ENCODE data around the gene FAM170B.

FAM170B gene

DNA sequence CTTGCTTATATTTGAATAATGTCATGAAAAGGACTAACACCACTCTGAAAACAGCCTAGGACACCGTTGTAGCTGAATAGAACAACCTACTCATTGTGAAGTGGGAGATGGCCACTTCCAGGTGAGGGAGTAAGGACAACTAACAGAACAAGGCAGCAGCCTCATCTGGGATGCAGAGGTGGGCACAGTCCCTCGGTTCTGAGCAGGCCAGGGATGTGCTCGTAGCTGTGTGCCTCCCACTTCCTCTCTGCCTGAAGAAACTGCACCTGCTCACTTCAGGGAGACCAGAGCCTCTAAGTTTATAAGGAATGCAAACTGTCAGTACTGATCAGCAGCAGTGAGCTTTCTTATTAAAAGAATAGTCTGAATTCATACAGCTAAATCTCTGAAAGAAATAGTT lies 21.0 kb downstream of the FAM170B start (continued):
- TF ChIP-seq, protein P1, sequence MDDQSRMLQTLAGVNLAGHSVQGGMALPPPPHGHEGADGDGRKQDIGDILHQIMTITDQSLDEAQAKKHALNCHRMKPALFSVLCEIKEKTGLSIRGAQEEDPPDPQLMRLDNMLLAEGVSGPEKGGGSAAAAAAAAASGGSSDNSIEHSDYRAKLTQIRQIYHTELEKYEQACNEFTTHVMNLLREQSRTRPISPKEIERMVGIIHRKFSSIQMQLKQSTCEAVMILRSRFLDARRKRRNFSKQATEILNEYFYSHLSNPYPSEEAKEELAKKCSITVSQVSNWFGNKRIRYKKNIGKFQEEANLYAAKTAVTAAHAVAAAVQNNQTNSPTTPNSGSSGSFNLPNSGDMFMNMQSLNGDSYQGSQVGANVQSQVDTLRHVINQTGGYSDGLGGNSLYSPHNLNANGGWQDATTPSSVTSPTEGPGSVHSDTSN (CRISPR knock-in tag; IDR thresholded peaks at IDR 0.05), result no peak
- TF ChIP-seq, protein P2, sequence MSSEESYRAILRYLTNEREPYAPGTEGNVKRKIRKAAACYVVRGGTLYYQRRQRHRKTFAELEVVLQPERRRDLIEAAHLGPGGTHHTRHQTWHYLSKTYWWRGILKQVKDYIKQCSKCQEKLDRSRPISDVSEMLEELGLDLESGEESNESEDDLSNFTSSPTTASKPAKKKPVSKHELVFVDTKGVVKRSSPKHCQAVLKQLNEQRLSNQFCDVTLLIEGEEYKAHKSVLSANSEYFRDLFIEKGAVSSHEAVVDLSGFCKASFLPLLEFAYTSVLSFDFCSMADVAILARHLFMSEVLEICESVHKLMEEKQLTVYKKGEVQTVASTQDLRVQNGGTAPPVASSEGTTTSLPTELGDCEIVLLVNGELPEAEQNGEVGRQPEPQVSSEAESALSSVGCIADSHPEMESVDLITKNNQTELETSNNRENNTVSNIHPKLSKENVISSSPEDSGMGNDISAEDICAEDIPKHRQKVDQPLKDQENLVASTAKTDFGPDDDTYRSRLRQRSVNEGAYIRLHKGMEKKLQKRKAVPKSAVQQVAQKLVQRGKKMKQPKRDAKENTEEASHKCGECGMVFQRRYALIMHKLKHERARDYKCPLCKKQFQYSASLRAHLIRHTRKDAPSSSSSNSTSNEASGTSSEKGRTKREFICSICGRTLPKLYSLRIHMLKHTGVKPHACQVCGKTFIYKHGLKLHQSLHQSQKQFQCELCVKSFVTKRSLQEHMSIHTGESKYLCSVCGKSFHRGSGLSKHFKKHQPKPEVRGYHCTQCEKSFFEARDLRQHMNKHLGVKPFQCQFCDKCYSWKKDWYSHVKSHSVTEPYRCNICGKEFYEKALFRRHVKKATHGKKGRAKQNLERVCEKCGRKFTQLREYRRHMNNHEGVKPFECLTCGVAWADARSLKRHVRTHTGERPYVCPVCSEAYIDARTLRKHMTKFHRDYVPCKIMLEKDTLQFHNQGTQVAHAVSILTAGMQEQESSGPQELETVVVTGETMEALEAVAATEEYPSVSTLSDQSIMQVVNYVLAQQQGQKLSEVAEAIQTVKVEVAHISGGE (tag by site-specific recombination; conservative IDR thresholded peaks at IDR 0.05; ENCODE audit: low read depth), result no peak
- TF ChIP-seq ZNF274 (IDR thresholded peaks at IDR 0.05; ENCODE audit: low read length) (no peak), ZNF274 (tag by site-specific recombination; IDR thresholded peaks at IDR 0.05; ENCODE audit: borderline replicate concordance) (no peak), ZNF140 (tag by site-specific recombination; IDR thresholded peaks at IDR 0.05) (no peak), SP7 (tag by site-specific recombination; IDR thresholded peaks at IDR 0.05) (no peak)
- TF ChIP-seq, protein P3, sequence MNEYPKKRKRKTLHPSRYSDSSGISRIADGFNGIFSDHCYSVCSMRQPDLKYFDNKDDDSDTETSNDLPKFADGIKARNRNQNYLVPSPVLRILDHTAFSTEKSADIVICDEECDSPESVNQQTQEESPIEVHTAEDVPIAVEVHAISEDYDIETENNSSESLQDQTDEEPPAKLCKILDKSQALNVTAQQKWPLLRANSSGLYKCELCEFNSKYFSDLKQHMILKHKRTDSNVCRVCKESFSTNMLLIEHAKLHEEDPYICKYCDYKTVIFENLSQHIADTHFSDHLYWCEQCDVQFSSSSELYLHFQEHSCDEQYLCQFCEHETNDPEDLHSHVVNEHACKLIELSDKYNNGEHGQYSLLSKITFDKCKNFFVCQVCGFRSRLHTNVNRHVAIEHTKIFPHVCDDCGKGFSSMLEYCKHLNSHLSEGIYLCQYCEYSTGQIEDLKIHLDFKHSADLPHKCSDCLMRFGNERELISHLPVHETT (tag by site-specific recombination; IDR thresholded peaks at IDR 0.05), result no peak

DNA sequence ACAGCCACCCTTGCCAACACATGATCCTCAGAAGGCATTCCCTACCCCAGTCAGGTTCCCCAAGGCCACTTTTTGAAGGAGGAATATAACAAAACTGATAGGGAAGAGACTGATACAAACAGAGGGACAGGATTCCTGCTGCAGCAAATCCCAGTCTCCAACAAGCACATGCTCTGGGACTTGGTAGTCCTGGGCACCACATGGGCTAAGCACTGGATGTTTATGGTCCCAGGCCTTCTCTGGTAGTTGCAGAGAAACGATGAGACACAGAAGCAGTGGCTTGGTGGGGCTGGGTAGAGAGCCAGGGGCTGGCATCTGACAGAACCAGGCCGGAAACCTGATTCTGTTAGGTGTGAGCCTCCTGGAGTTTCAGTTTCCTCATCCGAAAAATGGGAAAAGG lies 21.7 kb downstream of the FAM170B start:
- no peaks in the 10 kb centered on the region for H3K9me3 ChIP-seq (ENCODE audit: control insufficient read depth, insufficient read depth, low read depth, low read length)
- POLR2A ChIA-PET, result no interaction called here
- no peaks in the 10 kb centered on the region; the same call in 1 of the 2 replicates for H3K4me1 ChIP-seq (ENCODE audit: control insufficient read depth, insufficient read depth, low read length)
- CTCF ChIA-PET, result no interaction called here
- no peak overlapping the region for H3K27ac ChIP-seq (ENCODE audit: extremely low read depth, low read depth, low read length)
- no peak overlapping the region for H3K4me3 ChIP-seq (ENCODE audit: low read depth, low read length)
- peaks cover 0 to 6% of the 10 kb centered on the region in 2 experiments; a peak in 1 of 3 replicates for H3K36me3 ChIP-seq (ENCODE audit: control insufficient read depth in 2 of 2, insufficient read depth in 1 of 2, low read length in 2 of 2)
- no peak for TF ChIP-seq ZNF133 (tag by site-specific recombination; IDR thresholded peaks at IDR 0.05)
- TF ChIP-seq ZNF792 (tag by site-specific recombination; IDR thresholded peaks at IDR 0.05), result no peak
- TF ChIP-seq ZNF785 (tag by site-specific recombination; IDR thresholded peaks at IDR 0.05), result no peak
- TF ChIP-seq, protein P3 (tag by site-specific recombination; IDR thresholded peaks at IDR 0.05), result no peak
- TF ChIP-seq, protein P4, sequence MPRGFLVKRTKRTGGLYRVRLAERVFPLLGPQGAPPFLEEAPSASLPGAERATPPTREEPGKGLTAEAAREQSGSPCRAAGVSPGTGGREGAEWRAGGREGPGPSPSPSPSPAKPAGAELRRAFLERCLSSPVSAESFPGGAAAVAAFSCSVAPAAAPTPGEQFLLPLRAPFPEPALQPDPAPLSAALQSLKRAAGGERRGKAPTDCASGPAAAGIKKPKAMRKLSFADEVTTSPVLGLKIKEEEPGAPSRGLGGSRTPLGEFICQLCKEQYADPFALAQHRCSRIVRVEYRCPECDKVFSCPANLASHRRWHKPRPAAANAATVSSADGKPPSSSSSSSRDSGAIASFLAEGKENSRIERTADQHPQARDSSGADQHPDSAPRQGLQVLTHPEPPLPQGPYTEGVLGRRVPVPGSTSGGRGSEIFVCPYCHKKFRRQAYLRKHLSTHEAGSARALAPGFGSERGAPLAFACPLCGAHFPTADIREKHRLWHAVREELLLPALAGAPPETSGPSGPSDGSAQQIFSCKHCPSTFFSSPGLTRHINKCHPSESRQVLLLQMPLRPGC (tag by site-specific recombination; IDR thresholded peaks at IDR 0.05), result no peak
- no peak for TF ChIP-seq ZNF292 (tag by site-specific recombination; IDR thresholded peaks at IDR 0.05; ENCODE audit: borderline replicate concordance, low read depth)
- no peak for TF ChIP-seq ZNF610 (tag by site-specific recombination; IDR thresholded peaks at IDR 0.05; ENCODE audit: borderline replicate concordance)
- no peak for TF ChIP-seq MZF1 (tag by site-specific recombination; IDR thresholded peaks at IDR 0.05; ENCODE audit: borderline replicate concordance)
- no peak for TF ChIP-seq ZNF394 (tag by site-specific recombination; IDR thresholded peaks at IDR 0.05; ENCODE audit: borderline replicate concordance)
- TF ChIP-seq, protein P5, sequence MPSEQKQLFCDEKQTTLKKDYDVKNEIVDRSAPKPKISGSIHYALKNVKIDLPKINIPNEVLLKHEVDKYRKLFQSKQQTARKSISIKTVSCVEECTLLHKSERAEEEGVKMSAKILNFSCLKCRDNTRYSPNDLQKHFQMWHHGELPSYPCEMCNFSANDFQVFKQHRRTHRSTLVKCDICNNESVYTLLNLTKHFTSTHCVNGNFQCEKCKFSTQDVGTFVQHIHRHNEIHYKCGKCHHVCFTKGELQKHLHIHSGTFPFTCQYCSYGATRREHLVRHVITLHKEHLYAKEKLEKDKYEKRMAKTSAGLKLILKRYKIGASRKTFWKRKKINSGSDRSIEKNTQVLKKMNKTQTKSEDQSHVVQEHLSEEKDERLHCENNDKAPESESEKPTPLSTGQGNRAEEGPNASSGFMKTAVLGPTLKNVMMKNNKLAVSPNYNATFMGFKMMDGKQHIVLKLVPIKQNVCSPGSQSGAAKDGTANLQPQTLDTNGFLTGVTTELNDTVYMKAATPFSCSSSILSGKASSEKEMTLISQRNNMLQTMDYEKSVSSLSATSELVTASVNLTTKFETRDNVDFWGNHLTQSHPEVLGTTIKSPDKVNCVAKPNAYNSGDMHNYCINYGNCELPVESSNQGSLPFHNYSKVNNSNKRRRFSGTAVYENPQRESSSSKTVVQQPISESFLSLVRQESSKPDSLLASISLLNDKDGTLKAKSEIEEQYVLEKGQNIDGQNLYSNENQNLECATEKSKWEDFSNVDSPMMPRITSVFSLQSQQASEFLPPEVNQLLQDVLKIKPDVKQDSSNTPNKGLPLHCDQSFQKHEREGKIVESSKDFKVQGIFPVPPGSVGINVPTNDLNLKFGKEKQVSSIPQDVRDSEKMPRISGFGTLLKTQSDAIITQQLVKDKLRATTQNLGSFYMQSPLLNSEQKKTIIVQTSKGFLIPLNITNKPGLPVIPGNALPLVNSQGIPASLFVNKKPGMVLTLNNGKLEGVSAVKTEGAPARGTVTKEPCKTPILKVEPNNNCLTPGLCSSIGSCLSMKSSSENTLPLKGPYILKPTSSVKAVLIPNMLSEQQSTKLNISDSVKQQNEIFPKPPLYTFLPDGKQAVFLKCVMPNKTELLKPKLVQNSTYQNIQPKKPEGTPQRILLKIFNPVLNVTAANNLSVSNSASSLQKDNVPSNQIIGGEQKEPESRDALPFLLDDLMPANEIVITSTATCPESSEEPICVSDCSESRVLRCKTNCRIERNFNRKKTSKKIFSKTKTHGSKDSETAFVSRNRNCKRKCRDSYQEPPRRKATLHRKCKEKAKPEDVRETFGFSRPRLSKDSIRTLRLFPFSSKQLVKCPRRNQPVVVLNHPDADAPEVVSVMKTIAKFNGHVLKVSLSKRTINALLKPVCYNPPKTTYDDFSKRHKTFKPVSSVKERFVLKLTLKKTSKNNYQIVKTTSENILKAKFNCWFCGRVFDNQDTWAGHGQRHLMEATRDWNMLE (tag by site-specific recombination; conservative IDR thresholded peaks at IDR 0.05; ENCODE audit: low read depth), result no peak
- TF ChIP-seq, protein P6, sequence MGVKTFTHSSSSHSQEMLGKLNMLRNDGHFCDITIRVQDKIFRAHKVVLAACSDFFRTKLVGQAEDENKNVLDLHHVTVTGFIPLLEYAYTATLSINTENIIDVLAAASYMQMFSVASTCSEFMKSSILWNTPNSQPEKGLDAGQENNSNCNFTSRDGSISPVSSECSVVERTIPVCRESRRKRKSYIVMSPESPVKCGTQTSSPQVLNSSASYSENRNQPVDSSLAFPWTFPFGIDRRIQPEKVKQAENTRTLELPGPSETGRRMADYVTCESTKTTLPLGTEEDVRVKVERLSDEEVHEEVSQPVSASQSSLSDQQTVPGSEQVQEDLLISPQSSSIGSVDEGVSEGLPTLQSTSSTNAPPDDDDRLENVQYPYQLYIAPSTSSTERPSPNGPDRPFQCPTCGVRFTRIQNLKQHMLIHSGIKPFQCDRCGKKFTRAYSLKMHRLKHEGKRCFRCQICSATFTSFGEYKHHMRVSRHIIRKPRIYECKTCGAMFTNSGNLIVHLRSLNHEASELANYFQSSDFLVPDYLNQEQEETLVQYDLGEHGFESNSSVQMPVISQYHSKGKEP (tag by site-specific recombination; IDR thresholded peaks at IDR 0.05), result no peak
- no peak for TF ChIP-seq ZNF426 (tag by site-specific recombination; IDR thresholded peaks at IDR 0.05)
- TF ChIP-seq ZNF596 (tag by site-specific recombination; IDR thresholded peaks at IDR 0.05), result no peak
- TF ChIP-seq ZNF302 (tag by site-specific recombination; IDR thresholded peaks at IDR 0.05; ENCODE audit: low read depth), result no peak
